Measurements from ENCODE around the gene DNPH1. TPM values are rescaled to one million over a fixed set of nuclear protein-coding genes. Genes with fewer than 3 reads are reported as not detected.

The DNPH1 gene
- total and polyA plus RNA-seq, 9 of the 15 experiments (the other 6 are each of a cell fraction or from before 2014, with no cell fraction given) = 7.3 to 300 (median 68.7) TPM

DNA sequence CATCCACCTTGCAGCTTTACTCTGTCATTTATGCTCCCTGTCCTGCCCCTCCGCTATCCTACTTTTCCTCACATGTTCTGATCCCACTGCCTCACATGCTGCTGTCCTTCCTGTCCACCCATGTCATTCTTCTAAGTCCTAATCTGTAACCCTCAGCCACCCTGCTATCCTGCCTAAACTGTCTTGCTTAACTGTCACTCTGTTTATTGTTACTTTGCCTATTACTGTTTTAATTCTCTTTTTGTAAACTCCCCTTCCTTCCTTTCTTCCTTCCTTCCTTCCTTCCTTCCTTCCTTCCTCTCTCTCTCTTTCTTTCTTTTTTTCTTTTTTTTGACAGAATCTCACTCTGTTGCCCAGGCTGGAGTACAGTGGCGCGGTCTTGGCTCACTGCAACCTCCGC, 45.8 kb downstream of the DNPH1 start (continued):
- TF ChIP-seq EP400 (IDR thresholded peaks at IDR 0.05) (peak; percentile 37; the same call in 1 of the 2 replicates), PKNOX1 (IDR thresholded peaks at IDR 0.05) (peak; percentile 81), SRF (CRISPR knock-in tag; IDR thresholded peaks at IDR 0.05) (no peak), POLR2G (IDR thresholded peaks at IDR 0.05; ENCODE audit: low read depth, low read length) (no peak), TRIM24 (IDR thresholded peaks at IDR 0.05) (peak in 1 of 2 experiments; percentile 42; a peak in 1 of 4 replicates), ZNF589 (CRISPR knock-in tag; IDR thresholded peaks at IDR 0.05; ENCODE audit: low read depth) (no peak), DACH1 (IDR thresholded peaks at IDR 0.05; ENCODE audit: partially characterized antibody) (no peak), JUNB (CRISPR knock-in tag; conservative IDR thresholded peaks at IDR 0.05) (no peak), FOXM1 (IDR thresholded peaks at IDR 0.05; ENCODE audit: low read depth) (no peak), FOXM1 (CRISPR knock-in tag; IDR thresholded peaks at IDR 0.05; ENCODE audit: low read depth) (no peak), IFI16 (CRISPR knock-in tag; IDR thresholded peaks at IDR 0.05) (no peak), ZBTB34 (CRISPR knock-in tag; IDR thresholded peaks at IDR 0.05) (no peak), DEAF1 (CRISPR knock-in tag; IDR thresholded peaks at IDR 0.05) (no peak), TCF7 (IDR thresholded peaks at IDR 0.05; ENCODE audit: borderline replicate concordance) (no peak), SMAD3 (CRISPR knock-in tag; conservative IDR thresholded peaks at IDR 0.05) (no peak), XRCC4 (IDR thresholded peaks at IDR 0.05; ENCODE audit: extremely low read depth, insufficient read depth, insufficient read length) (no peak), TAL1 (IDR thresholded peaks at IDR 0.05) (peak; percentile 56)
- TF ChIP-seq, protein P1, sequence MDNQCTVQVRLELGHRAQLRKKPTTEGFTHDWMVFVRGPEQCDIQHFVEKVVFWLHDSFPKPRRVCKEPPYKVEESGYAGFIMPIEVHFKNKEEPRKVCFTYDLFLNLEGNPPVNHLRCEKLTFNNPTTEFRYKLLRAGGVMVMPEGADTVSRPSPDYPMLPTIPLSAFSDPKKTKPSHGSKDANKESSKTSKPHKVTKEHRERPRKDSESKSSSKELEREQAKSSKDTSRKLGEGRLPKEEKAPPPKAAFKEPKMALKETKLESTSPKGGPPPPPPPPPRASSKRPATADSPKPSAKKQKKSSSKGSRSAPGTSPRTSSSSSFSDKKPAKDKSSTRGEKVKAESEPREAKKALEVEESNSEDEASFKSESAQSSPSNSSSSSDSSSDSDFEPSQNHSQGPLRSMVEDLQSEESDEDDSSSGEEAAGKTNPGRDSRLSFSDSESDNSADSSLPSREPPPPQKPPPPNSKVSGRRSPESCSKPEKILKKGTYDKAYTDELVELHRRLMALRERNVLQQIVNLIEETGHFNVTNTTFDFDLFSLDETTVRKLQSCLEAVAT (IDR thresholded peaks at IDR 0.05) = peak; percentile 78 to 86; a peak in 3 of 4 replicates
